Thyroid gland (tissue), 4 donors: ENCODE measurements around the gene UPK3B.
"Not testable (repeated sequence)": the region's sequence is repeated elsewhere in the genome, so short reads cannot be mapped to it uniquely, and the experiment has no call there.

ENCODE experiments used
- CTCF ChIP-seq, 6 experiments: fragments of 200-600 bp in 3 of 6; fragments of 450-650 bp in 3 of 6; sonication (generic) in 3 of 6; IDR thresholded peaks; one replicate each; pipeline ENCODE4 v1.5.1; 2016 to 2019; ENCODE audit warnings: antibody characterized with exemption in 6 of 6, mild to moderate bottlenecking in 2 of 6, inconsistent platforms in 1 of 6, moderate library complexity in 1 of 6
- POLR2A ChIP-seq, 2 donors: fragments of 450-650 bp; IDR thresholded peaks; one replicate each; pipeline ENCODE4 v1.6.1; 2017; ENCODE audit warnings: antibody characterized with exemption in 2 of 2, mild to moderate bottlenecking in 2 of 2, moderate library complexity in 1 of 2

GRCh38 chr7:76565001-76565400 is 54.6 kb downstream of the UPK3B start:
- TF ChIP-seq CTCF, POLR2A (IDR thresholded peaks at IDR 0.05): not testable (repeated sequence)
